Fibroblast of mammary gland (primary cell): ENCODE data around the gene PCSK5.
A peak's percentile ranks its signal among the peaks of the same experiment; 100 is the strongest.
"Not testable (repeated sequence)": the region's sequence is repeated elsewhere in the genome, so short reads cannot be mapped to it uniquely, and the experiment has no call there.

ENCODE experiments used
- DNase-seq: peaks from one replicate; pipeline ENCODE4 v3.0.0-alpha.2; 2010; ENCODE audit warnings: low read depth
- H3K4me3 ChIP-seq: 2 replicates; pipeline ENCODE4 v1.5.1; 2011; ENCODE audit warnings: low read depth, mild to moderate bottlenecking, low read length, moderate library complexity; ENCODE audit not compliant: control insufficient read depth
- CTCF ChIP-seq: conservative IDR thresholded peaks from 2 replicates; pipeline ENCODE4 v1.5.1; 2011; ENCODE audit warnings: low read depth, low read length, inconsistent platforms; ENCODE audit not compliant: control insufficient read depth, insufficient read depth

Gene PCSK5

GRCh38 chr9:75953218-75953617, 62.7 kb downstream of the PCSK5 start:
- no peak overlapping the region for H3K4me3 ChIP-seq
- DNase-seq, result peak; percentile 11
- no peak for TF ChIP-seq CTCF

- DNase-seq, result no peak
- no peak overlapping the region for H3K4me3 ChIP-seq
- no peak for TF ChIP-seq CTCF
Observed at GRCh38 chr9:75956161-75956560, 65.7 kb downstream of the PCSK5 start.

- TF ChIP-seq CTCF, result no peak
- no peak for DNase-seq
- no peak overlapping the region for H3K4me3 ChIP-seq
Observed at GRCh38 chr9:75957116-75957515, 66.6 kb downstream of the PCSK5 start.

- no peak for TF ChIP-seq CTCF
- DNase-seq, result no peak
- H3K4me3 ChIP-seq, result no peak overlapping the region
Observed at GRCh38 chr9:75958226-75958625, 67.8 kb downstream of the PCSK5 start.

- no peak overlapping the region for H3K4me3 ChIP-seq
- no peak for DNase-seq
- no peak for TF ChIP-seq CTCF
Observed at GRCh38 chr9:75960551-75960950, 70.1 kb downstream of the PCSK5 start.

- DNase-seq, result no peak
- H3K4me3 ChIP-seq, result no peak overlapping the region
- no peak for TF ChIP-seq CTCF
Observed at GRCh38 chr9:75962013-75962661, 71.7 kb downstream of the PCSK5 start.

GRCh38 chr9:75962662-75963036, 72.2 kb downstream of the PCSK5 start:
- TF ChIP-seq CTCF, result no peak
- DNase-seq, result no peak

GRCh38 chr9:75963321-75963720, 72.8 kb downstream of the PCSK5 start:
- not testable (repeated sequence) for DNase-seq

More at GRCh38 chr9:75962662-75963036, 72.2 kb downstream of the PCSK5 start:
- H3K4me3 ChIP-seq, result no peak overlapping the region

More at GRCh38 chr9:75963321-75963720, 72.8 kb downstream of the PCSK5 start:
- not testable (repeated sequence) for H3K4me3 ChIP-seq
